ENCODE results near the gene ITSN1.
"Not testable (repeated sequence)": the region's sequence is repeated elsewhere in the genome, so short reads cannot be mapped to it uniquely, and the experiment has no call there.

The ITSN1 gene

GRCh38 chr21:33864150-33864549, 221.8 kb downstream of the ITSN1 start:
- DNase-seq (ENCODE audit: low read depth), result no peak
- TF ChIP-seq CTCF (conservative IDR thresholded peaks at IDR 0.05; ENCODE audit: control insufficient read depth, insufficient read depth, low read depth, low read length), result no peak
- H3K4me3 ChIP-seq (ENCODE audit: control insufficient read depth, low read depth, low read length), result no peak overlapping the region

- no peak for TF ChIP-seq CTCF (conservative IDR thresholded peaks at IDR 0.05; ENCODE audit: control insufficient read depth, insufficient read depth, low read depth, low read length)
- DNase-seq (ENCODE audit: low read depth), result no peak
- H3K4me3 ChIP-seq (ENCODE audit: control insufficient read depth, low read depth, low read length), result no peak overlapping the region
Observed at GRCh38 chr21:33865176-33865575, 222.9 kb downstream of the ITSN1 start.

- no peak for TF ChIP-seq CTCF (conservative IDR thresholded peaks at IDR 0.05; ENCODE audit: control insufficient read depth, insufficient read depth, low read depth, low read length)
- no peak overlapping the region for H3K4me3 ChIP-seq (ENCODE audit: control insufficient read depth, low read depth, low read length)
- DNase-seq (ENCODE audit: low read depth), result no peak
Observed at GRCh38 chr21:33865996-33866575, 223.8 kb downstream of the ITSN1 start.

GRCh38 chr21:33866826-33867225, 224.5 kb downstream of the ITSN1 start:
- no peak for TF ChIP-seq CTCF (conservative IDR thresholded peaks at IDR 0.05; ENCODE audit: control insufficient read depth, insufficient read depth, low read depth, low read length)
- DNase-seq (ENCODE audit: low read depth), result peak; percentile 75
- no peak overlapping the region for H3K4me3 ChIP-seq (ENCODE audit: control insufficient read depth, low read depth, low read length)

- H3K4me3 ChIP-seq (ENCODE audit: control insufficient read depth, low read depth, low read length); DNase-seq (ENCODE audit: low read depth): not testable (repeated sequence)
Observed at GRCh38 chr21:33867868-33868267, 225.6 kb downstream of the ITSN1 start.

GRCh38 chr21:33869873-33870272, 227.6 kb downstream of the ITSN1 start:
- DNase-seq (ENCODE audit: low read depth), result no peak
- TF ChIP-seq CTCF (conservative IDR thresholded peaks at IDR 0.05; ENCODE audit: control insufficient read depth, insufficient read depth, low read depth, low read length), result no peak
- no peak overlapping the region for H3K4me3 ChIP-seq (ENCODE audit: control insufficient read depth, low read depth, low read length)

GRCh38 chr21:33870768-33871167, 228.5 kb downstream of the ITSN1 start:
- no peak for DNase-seq (ENCODE audit: low read depth)
- TF ChIP-seq CTCF (conservative IDR thresholded peaks at IDR 0.05; ENCODE audit: control insufficient read depth, insufficient read depth, low read depth, low read length), result no peak
- no peak overlapping the region for H3K4me3 ChIP-seq (ENCODE audit: control insufficient read depth, low read depth, low read length)
